OCI-LY3 (cell line): ENCODE results near the gene CNGB1.

Source experiments
- H2AFZ ChIP-seq: fragments of 200-600, 300-600 bp; shearing (Covaris generic); 2 replicates; pipeline ENCODE4 v1.6.0; 2014; ENCODE audit warnings: antibody characterized with exemption, low read depth, low read length
- H3K27ac ChIP-seq: fragments of 200-600, 300-600 bp; sonication (generic); 2 replicates; pipeline ENCODE4 v1.5.1; 2014; ENCODE audit warnings: mild to moderate bottlenecking, low read length, moderate library complexity, mixed read lengths
- H3K27me3 ChIP-seq: fragments of 200-600, 300-600 bp; sonication (generic); 2 replicates; pipeline ENCODE4 v1.6.1; 2014; ENCODE audit warnings: low read depth, low read length, mixed read lengths
- H3K36me3 ChIP-seq: fragments of 200-600, 300-600 bp; sonication (generic); replicated peaks from 2 replicates; pipeline ENCODE3; 2014; ENCODE audit warnings: low read depth, low read length, mixed read lengths
- H3K4me1 ChIP-seq: fragments of 300-600, 200-600 bp; sonication (generic); 2 replicates; pipeline ENCODE4 v1.6.1; 2014; ENCODE audit warnings: low read length, mixed read lengths
- H3K4me2 ChIP-seq: fragments of 200-600, 300-600 bp; sonication (generic); 2 replicates; pipeline ENCODE4 v1.6.1; 2014; ENCODE audit warnings: low read length, mixed read lengths
- H3K4me3 ChIP-seq: fragments of 300-600, 200-600 bp; sonication (generic); 2 replicates; pipeline ENCODE4 v1.5.1; 2014; ENCODE audit warnings: antibody characterized with exemption, mild to moderate bottlenecking, low read length, moderate library complexity
- H3K79me2 ChIP-seq: fragments of 300-600, 200-600 bp; shearing (Covaris generic); 2 replicates; pipeline ENCODE4 v1.6.1; 2014; ENCODE audit warnings: mild to moderate bottlenecking, low read length, mixed read lengths
- H3K9ac ChIP-seq: fragments of 300-600, 200-600 bp; shearing (Covaris generic); 2 replicates; pipeline ENCODE4 v1.6.0; 2014; ENCODE audit warnings: mild to moderate bottlenecking, low read length, moderate library complexity
- H3K9me3 ChIP-seq: fragments of 200-600, 300-600 bp; shearing (Covaris generic); 2 replicates; pipeline ENCODE4 v1.6.1; 2014; ENCODE audit warnings: low read length, mixed read lengths; ENCODE audit not compliant: insufficient read depth
- H4K20me1 ChIP-seq: fragments of 200-600, 300-600 bp; sonication (generic); 2 replicates; pipeline ENCODE4 v1.6.1; 2016; ENCODE audit warnings: low read length, mixed read lengths; ENCODE audit not compliant: insufficient read depth
- CTCF ChIP-seq: fragments of 200-600, 300-600 bp; sonication (generic); IDR thresholded peaks from 2 replicates; pipeline ENCODE4 v1.5.1; 2014; ENCODE audit warnings: antibody characterized with exemption, low read length, low read depth
- EZH2phosphoT487 ChIP-seq: fragments of 200-600 bp; shearing (Covaris generic); IDR thresholded peaks from 2 replicates; pipeline ENCODE4 v1.6.1; 2018; ENCODE audit warnings: antibody characterized with exemption, mixed run types, low read depth

The CNGB1 gene

GRCh38 chr16:57914244-57915173 lies 56.4 kb downstream of the CNGB1 start:
- H3K9ac ChIP-seq: no peak overlapping the region
- H3K79me2 ChIP-seq: no peaks in the 10 kb centered on the region
- no peak overlapping the region for H2AFZ ChIP-seq
- H3K27ac ChIP-seq: no peak overlapping the region
- H3K9me3 ChIP-seq: no peaks in the 10 kb centered on the region
- peaks cover 5% of the 10 kb centered on the region; the same call in 1 of the 2 replicates for H3K27me3 ChIP-seq
- no peaks in the 10 kb centered on the region for H3K4me1 ChIP-seq
- TF ChIP-seq CTCF (peak; percentile 12; the same call in 1 of the 2 replicates), EZH2phosphoT487 (no peak)
- no peaks in the 10 kb centered on the region for H3K36me3 ChIP-seq
- H3K4me2 ChIP-seq: no peak overlapping the region
- no peaks in the 10 kb centered on the region for H4K20me1 ChIP-seq
- H3K4me3 ChIP-seq: no peak overlapping the region

- no peak for TF ChIP-seq CTCF
- no peak for TF ChIP-seq EZH2phosphoT487
- H4K20me1 ChIP-seq: no peaks in the 10 kb centered on the region
- H3K4me1 ChIP-seq: no peaks in the 10 kb centered on the region
- no peak overlapping the region for H2AFZ ChIP-seq
- H3K27me3 ChIP-seq: peaks cover 5% of the 10 kb centered on the region; the same call in 1 of the 2 replicates
- H3K4me3 ChIP-seq: no peak overlapping the region
- H3K79me2 ChIP-seq: no peaks in the 10 kb centered on the region
- H3K9me3 ChIP-seq: no peaks in the 10 kb centered on the region
- H3K4me2 ChIP-seq: no peak overlapping the region
- no peak overlapping the region for H3K9ac ChIP-seq
- H3K36me3 ChIP-seq: no peaks in the 10 kb centered on the region
- H3K27ac ChIP-seq: no peak overlapping the region
Measured at GRCh38 chr16:57912529-57913260, 58.2 kb downstream of the CNGB1 start.

- no peaks in the 10 kb centered on the region for H3K9me3 ChIP-seq
- no peak overlapping the region for H3K9ac ChIP-seq
- H3K4me3 ChIP-seq: no peak overlapping the region
- H2AFZ ChIP-seq: no peak overlapping the region
- no peak overlapping the region for H3K4me2 ChIP-seq
- H4K20me1 ChIP-seq: no peaks in the 10 kb centered on the region
- TF ChIP-seq CTCF (no peak), EZH2phosphoT487 (no peak)
- H3K79me2 ChIP-seq: no peaks in the 10 kb centered on the region
- peaks cover 5% of the 10 kb centered on the region; the same call in 1 of the 2 replicates for H3K27me3 ChIP-seq
- H3K36me3 ChIP-seq: no peaks in the 10 kb centered on the region
- no peak overlapping the region for H3K27ac ChIP-seq
- no peaks in the 10 kb centered on the region for H3K4me1 ChIP-seq
Measured at GRCh38 chr16:57911743-57912142, 59.2 kb downstream of the CNGB1 start.

- no peak overlapping the region for H3K27ac ChIP-seq
- H3K79me2 ChIP-seq: no peaks in the 10 kb centered on the region
- no peak overlapping the region for H3K4me2 ChIP-seq
- no peaks in the 10 kb centered on the region for H4K20me1 ChIP-seq
- no peaks in the 10 kb centered on the region for H3K9me3 ChIP-seq
- no peaks in the 10 kb centered on the region for H3K4me1 ChIP-seq
- H2AFZ ChIP-seq: no peak overlapping the region
- H3K4me3 ChIP-seq: no peak overlapping the region
- peaks cover 11% of the 10 kb centered on the region for H3K27me3 ChIP-seq
- no peaks in the 10 kb centered on the region for H3K36me3 ChIP-seq
- no peak overlapping the region for H3K9ac ChIP-seq
- TF ChIP-seq CTCF: no peak
- no peak for TF ChIP-seq EZH2phosphoT487
Measured at GRCh38 chr16:57910696-57911095, 60.2 kb downstream of the CNGB1 start.
